Measurements from ENCODE around the gene NACC1. TPM values are rescaled to one million over a fixed set of nuclear protein-coding genes. Genes with fewer than 3 reads are reported as not detected.

The NACC1 gene
- total and polyA plus RNA-seq, 9 donors: 3.2 to 31.4 (median 17.5) TPM

DNA sequence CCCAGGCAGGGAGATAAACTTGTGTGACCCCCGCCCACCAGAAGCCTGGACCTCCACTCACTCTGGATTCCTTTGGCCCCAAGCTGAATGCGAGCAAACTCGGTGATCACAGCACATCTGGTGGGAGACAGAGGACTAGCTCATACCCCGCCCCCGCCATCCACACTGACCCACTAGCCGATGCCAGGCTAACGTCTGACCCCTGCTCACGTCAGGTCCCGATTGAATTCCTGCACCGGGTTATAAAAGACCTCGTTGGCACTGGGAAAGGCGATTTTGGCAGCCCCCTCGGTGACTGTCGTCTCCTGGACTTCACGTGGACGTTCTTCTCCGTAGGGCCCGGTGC lies 2.2 kb upstream of the NACC1 start:
- Histone ChIP-seq H3K27ac (peak overlapping the region in 1 of 2 donors; percentile 43), H3K4me1 (ENCODE audit: insufficient read depth) (peaks cover 13% of the 10 kb centered on the region), H3K9me3 (no peaks in the 10 kb centered on the region), H3K36me3 (no peaks in the 10 kb centered on the region), H3K4me3 (peak overlapping the region; percentile 96), H3K27me3 (no peaks in the 10 kb centered on the region)
- intact Hi-C loops (cut with DNase I): no loop called here
- no peak for DNase-seq
- TF ChIP-seq, protein P1, sequence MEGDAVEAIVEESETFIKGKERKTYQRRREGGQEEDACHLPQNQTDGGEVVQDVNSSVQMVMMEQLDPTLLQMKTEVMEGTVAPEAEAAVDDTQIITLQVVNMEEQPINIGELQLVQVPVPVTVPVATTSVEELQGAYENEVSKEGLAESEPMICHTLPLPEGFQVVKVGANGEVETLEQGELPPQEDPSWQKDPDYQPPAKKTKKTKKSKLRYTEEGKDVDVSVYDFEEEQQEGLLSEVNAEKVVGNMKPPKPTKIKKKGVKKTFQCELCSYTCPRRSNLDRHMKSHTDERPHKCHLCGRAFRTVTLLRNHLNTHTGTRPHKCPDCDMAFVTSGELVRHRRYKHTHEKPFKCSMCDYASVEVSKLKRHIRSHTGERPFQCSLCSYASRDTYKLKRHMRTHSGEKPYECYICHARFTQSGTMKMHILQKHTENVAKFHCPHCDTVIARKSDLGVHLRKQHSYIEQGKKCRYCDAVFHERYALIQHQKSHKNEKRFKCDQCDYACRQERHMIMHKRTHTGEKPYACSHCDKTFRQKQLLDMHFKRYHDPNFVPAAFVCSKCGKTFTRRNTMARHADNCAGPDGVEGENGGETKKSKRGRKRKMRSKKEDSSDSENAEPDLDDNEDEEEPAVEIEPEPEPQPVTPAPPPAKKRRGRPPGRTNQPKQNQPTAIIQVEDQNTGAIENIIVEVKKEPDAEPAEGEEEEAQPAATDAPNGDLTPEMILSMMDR (IDR thresholded peaks at IDR 0.05): no peak
- TF ChIP-seq POLR2A (IDR thresholded peaks at IDR 0.05): no peak
- TF ChIP-seq EP300 (IDR thresholded peaks at IDR 0.05): no peak
- 1 to 2% (median 1%) methylated on average over 18 of the region's 18 CpGs for WGBS, 3 donors

DNA sequence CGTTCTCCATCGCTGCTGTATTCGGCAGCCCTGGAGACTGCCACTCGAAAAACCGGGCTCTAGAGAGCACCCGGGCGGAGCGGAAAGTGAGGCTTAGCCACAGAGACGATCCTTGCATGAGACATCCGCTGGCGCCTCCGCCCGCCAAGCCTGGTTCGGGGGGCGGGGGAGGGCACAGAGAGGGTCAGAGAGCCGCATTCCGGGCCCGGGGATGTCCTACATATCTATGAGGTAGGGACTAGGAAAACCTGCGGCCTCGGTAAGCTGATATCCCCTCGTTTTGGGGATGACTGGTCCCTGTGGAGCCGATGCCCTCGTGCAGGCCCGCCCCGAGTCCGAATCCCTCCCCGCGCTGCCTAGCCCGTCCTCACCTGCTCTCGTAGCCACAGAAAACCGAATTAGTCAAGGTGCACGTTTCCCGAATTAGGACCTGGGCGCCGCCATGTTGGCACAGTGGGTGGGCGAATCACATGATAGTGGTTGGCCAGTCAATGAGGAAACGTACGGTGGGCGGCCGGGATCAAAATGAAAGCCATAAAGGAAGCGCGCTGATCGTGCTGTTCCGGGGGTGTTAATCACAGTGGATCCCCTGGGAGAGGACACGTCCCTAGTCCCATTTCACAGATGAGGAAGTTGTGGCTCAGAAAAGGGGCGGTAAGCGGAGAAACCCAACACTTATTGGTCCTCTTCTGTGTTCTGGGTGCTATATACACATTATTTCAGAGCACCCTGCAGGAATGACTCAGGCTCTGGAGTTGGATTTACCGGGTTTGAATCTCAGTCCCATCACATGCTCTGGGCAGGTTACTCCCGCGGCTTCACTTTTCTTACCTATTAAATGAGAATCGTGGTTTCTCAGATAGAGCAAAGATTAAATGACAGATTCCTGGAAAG lies 1.5 kb upstream of the NACC1 start, which contains the start of gene TRMT1:
TSS of gene TRMT1 (minus strand) at position 459 of the 894 bp plus-strand sequence. CDS start at position 118, 341 bp downstream.
- Histone ChIP-seq H3K27ac (peak within 1 kb of the TSS; percentile 36 to 43), H3K4me1 (ENCODE audit: insufficient read depth) (peaks cover 13% of the 10 kb centered on the region), H3K4me3 (peak within 1 kb of the TSS; percentile 96), H3K27me3 (no peaks in the 10 kb centered on the region), H3K36me3 (no peaks in the 10 kb centered on the region), H3K9me3 (no peaks in the 10 kb centered on the region)
- TF ChIP-seq EP300 (IDR thresholded peaks at IDR 0.05) (no peak), POLR2A (IDR thresholded peaks at IDR 0.05) (peak; percentile 31)
- TF ChIP-seq, protein P1 (IDR thresholded peaks at IDR 0.05): peak in 1 of 3 donors; percentile 21
- intact Hi-C loops (cut with DNase I): no loop called here
- DNase-seq: peak; percentile 88 to 93 (median 91)
- WGBS, 3 donors: 0 to 1% (median 0%) methylated on average over 51 of the region's 51 CpGs

DNA sequence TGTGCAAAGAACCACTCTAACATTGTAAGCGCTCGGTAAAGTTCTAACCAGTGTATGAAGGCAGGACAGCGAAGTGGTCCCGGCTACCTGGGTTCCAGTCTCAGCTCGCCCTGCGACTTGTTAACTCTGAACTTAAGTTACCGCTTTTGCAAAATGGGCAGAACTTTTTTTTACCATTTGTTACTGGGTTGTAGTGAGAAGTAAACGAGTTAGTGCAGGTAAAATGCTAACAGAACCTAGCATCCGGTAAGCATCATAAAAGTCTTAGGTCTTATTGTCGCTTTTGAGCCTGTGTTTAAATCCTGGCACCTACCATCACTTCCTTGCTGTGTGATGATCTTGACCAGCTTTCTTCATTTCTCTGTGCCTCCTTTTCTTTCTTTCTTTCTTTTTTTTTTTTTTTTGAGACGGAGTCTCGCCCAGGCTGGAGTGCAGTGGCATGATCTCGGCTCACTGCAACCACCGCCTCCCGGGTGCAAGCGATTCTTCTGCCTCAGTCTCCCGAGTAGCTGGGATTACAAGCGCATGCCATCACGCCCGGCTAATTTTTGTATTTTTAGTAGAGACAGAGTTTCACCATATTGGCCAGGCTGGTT lies 790 bp upstream of the NACC1 start:
- intact Hi-C loops (cut with DNase I): no loop called here
- peaks cover 13% of the 10 kb centered on the region for H3K4me1 ChIP-seq (ENCODE audit: insufficient read depth)
- no peaks in the 10 kb centered on the region for H3K36me3 ChIP-seq
- H3K4me3 ChIP-seq: peak overlapping the region; percentile 96
- H3K27me3 ChIP-seq: no peaks in the 10 kb centered on the region
- no peak overlapping the region for H3K27ac ChIP-seq
- TF ChIP-seq, protein P1 (IDR thresholded peaks at IDR 0.05): no peak
- TF ChIP-seq EP300 (IDR thresholded peaks at IDR 0.05): no peak
- no peak for TF ChIP-seq POLR2A (IDR thresholded peaks at IDR 0.05)
- 7 to 18% (median 12%) methylated on average over 20 of the region's 20 CpGs for WGBS, 3 donors
- H3K9me3 ChIP-seq: no peaks in the 10 kb centered on the region
- DNase-seq: no peak

DNA sequence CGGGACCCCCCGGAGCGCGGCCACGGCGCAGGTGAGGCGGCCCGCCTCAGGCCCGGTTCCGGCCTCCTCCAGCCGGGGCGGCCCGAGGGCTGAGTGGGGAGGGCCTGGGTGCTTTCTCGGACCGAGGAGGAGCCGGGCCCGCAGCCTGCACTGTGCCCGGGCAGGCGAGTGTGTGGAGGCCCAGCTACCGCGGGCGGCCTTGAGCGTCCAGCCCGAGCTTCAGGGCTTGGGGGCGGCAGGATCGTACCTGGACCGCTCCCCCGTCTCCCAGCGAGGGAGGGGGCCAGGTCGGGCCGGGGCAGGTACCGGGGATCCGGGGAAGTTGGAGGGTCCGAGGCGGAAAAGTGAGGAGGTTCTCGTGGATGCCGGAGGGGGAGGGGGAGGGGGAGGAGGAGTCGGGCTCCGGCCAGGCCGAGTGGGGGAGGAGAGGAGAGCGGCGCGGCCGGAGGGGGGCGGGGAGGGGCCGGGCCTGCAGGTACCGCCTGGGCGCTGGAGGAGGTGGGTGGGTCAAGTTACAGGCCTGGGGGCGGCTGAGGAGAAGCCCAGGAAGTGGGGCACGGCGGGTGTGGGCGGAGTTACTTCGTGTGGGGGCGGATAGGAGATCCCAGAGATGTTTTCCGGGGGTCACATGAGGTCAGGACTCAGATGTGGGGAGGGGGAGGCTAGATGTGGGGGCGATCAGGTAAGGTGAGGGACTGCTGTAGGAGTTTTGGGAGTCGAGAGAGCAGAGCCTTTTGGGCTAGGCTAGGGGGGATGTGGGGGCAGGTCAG lies 545 bp downstream of the NACC1 start:
- TF ChIP-seq POLR2A (IDR thresholded peaks at IDR 0.05) (no peak), EP300 (IDR thresholded peaks at IDR 0.05) (no peak)
- TF ChIP-seq, protein P1 (IDR thresholded peaks at IDR 0.05): no peak
- WGBS, 3 donors: 1% methylated on average over 41 to 57 of the region's 57 CpGs
- Histone ChIP-seq H3K4me3 (peak overlapping the region; percentile 96), H3K4me1 (ENCODE audit: insufficient read depth) (peaks cover 13% of the 10 kb centered on the region), H3K27ac (peak overlapping the region in 1 of 2 donors; percentile 66), H3K27me3 (no peaks in the 10 kb centered on the region), H3K9me3 (no peaks in the 10 kb centered on the region), H3K36me3 (no peaks in the 10 kb centered on the region)
- peak in 4 of 5 donors; percentile 52 to 72 (median 72) for DNase-seq
- intact Hi-C loops (cut with DNase I): no loop called here

All from ovary (tissue), 9 donors.